NOMO-1 (cell line): Measurements from ENCODE around the gene IFNA21.
"Not testable (repeated sequence)": the region's sequence is repeated elsewhere in the genome, so short reads cannot be mapped to it uniquely, and the experiment has no call there.

Source experiments
- DNase-seq, 2 experiments: peaks; one replicate each; lab custom pipeline; 2025; ENCODE audit not compliant: unreplicated experiment in 2 of 2; lab: John Stamatoyannopoulos, UW

The IFNA21 gene

DNA sequence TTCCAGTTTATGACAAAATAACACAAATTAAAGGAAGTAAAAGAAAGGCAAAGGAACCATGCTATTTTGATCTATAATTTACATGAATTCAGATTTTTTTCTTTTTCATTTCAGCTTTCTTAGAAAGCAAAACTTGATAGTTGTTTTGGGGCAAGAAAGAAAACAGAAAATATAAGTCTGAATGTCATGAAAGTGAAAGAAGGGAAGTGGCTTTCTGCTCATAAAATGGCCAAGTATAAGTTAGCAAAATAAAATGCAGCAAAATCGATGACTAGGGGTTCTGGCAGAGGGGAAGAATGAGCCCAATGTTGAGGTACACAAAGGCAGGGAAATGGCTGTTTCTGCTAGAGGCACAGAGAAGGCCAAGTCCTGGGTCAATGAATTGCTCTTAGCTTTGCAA, 21.9 kb downstream of the IFNA21 start:
- DNase-seq = no peak

DNA sequence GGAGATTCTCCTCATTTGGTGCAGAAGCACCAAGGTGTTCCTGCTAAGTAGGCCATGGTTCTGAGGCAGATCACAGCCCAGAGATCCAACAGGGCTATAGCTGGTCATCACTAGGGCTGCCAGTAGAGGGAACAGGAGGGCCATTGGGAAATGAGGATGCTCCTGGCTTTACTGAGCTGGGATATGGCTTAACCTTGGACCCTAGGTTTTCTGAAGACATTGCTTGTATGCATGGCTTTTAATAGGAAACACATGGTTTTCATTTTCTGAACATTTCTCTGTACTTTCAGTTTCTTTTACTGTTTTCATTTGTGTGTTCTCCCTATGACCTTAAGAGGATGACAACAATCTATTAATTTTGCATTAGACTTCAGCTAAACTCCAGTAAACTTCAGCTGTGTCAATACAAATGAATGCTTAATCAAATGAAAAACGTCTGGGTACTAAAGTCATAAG, 25.0 kb downstream of the IFNA21 start, which contains the start of gene IFNW1:
IFNW1 (minus strand) TSS at position 406 of the 456 bp plus-strand sequence; CDS start at position 144, 262 bp downstream.
- DNase-seq = no peak

DNA sequence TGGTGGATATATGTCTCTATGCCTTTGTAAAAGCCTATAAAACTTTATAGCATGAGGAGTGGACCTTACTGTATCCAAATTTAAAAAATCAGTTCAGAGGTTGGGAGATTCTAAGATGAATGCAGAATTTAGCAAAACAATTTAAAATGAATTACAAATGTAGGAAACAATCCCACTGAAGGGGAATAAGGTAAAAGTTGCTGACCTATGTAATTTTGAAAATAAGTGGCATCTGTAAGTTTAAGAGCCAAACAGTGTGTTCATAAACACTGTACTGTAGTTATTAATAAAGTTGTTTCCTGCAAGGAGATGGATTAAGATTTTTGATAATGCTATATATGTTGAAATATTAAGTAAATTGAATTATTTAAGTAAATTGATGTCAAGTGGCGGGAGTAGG, 29.4 kb downstream of the IFNA21 start:
- no peak for DNase-seq

DNA sequence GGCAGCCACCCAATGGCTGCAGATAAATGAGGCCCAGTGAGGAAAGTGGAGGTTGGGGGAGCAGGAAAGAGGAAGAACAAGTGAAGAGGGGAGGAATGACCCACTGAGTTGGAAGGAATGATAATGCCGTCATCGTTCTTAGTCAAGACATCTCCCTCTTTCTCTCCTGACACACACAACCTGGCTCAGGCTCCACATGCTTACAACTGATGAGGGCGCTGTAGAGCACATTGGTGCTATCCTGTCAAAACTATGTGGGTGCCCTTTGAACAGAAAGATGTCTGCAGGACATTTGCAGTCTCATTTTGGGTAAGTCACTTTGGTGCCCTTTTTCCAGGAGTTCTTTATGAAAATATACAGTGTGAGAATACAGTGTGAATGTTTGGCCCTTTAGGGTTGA, 30.7 kb downstream of the IFNA21 start:
- no peak for DNase-seq

DNA sequence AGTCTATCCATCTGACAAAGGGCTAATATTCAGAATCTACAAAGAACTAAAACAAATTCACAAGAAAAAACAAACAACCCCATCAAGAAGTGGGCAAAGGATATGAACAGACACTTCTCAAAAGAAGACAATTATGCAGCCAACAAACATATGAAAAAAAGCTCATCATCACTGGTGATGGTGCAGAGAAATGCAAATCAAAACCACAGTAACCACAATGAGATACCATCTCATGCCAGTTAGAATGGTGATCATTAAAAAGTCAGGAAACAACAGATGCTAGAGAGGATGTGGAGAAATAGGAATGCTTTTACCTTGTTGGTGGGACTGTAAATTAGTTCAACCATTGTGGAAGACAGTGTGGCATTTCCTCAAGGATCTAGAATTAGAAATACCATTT, 38.3 kb downstream of the IFNA21 start:
- not testable (repeated sequence) for DNase-seq

DNA sequence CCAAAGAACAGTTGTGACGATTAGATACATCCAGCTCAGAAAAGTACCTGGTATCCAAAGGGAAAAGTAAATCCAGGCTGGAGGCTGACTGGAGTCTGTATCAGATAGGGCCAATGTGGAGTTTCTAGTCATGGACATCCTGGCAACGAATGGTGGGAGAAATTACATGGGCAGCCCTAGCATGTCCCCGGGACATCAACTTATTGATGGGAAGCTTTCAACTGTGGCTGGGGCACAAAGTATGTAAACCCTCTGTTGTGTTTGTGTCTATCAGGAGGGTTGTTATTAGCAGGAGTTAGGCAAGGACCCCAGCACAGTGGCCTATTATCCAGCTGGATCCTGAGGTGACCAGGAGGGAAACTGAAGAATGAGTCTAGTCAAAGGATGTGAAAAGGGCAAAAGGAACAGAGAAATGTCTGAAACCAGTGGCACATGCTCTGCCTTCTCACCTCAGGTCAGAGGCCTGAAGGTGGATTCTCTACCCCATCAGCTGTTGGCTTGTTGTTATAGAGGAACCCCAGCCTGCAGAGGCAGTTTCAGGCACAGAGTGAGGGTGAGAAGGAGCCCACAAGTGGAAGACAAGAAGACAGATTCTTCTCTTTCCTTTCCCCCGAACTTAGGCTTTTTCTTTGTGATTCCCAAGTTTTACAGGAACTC, 44.7 kb downstream of the IFNA21 start:
- DNase-seq = no peak

DNA sequence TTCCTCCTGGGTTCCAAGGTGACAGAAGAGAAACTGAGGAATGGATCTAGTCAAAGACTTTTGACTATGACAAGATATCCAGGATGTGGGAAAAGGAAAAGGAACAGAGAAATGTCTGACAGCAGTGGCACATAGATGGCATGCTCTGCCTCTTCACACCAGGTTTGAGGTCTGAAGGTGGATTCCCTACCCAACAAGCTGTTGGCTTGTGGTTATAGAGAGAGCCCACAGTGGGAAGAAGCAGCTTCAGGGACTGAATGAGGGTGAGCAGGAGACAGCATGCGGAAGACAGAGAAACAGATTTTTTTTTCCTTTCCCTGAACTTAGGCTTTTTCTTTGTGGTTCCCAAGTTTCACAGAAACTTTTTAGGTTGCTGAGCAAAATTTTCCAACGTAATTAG, 45.4 kb downstream of the IFNA21 start:
- no peak for DNase-seq

DNA sequence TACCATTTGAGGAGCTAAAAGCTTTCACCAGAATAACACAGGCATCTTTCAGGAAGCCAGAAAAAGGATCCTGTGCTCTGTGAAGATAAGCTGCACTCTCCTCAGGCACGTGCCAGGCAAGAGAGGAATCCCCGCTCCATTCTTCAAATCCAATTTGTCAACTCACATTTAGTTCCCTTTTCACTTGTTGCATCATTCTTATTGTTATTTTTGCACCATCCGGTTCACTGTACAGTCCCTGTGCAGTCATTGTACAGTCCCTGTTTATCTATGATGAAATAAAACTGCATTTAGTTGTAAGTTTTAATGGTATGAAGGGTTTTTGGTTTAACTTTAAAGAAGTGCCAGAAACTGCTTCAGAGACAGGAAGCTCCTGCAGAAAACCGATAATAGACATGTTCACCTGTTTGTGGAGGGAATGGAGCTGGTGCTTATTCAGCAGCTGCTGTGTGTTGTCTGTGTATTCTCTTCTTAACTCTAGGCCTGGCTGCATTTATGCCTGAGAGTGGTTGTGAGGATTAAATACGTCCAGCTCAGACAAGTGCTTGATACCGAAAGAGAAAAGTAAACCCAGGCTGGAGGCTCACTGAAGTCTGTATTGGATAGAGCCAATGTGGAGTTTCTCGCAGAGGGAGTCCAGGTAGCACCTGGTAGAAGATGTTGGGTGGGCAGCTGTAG, 47.2 kb downstream of the IFNA21 start:
- DNase-seq = no peak
